NCI-H2029 (cell line): ENCODE data around the gene ABCC1.
"Not testable (repeated sequence)": the region's sequence is repeated elsewhere in the genome, so short reads cannot be mapped to it uniquely, and the experiment has no call there.

Experiments
- DNase-seq: peaks from one replicate; lab custom pipeline; 2025; lab: John Stamatoyannopoulos, UW

ABCC1 gene

GRCh38 chr16:16140537-16140936, 191.1 kb downstream of the ABCC1 start:
- no peak for DNase-seq

GRCh38 chr16:16141141-16141540, 191.7 kb downstream of the ABCC1 start:
- no peak for DNase-seq

GRCh38 chr16:16141784-16142396, 192.5 kb downstream of the ABCC1 start:
- no peak for DNase-seq

- peak; percentile 21 for DNase-seq
These were observed 193.8 kb downstream of the ABCC1 start for GRCh38 chr16:16143038-16143763.

GRCh38 chr16:16143931-16144330, 194.5 kb downstream of the ABCC1 start:
- DNase-seq, result no peak

GRCh38 chr16:16144416-16144815, 195.0 kb downstream of the ABCC1 start:
- no peak for DNase-seq

GRCh38 chr16:16145286-16145685, 195.9 kb downstream of the ABCC1 start:
- no peak for DNase-seq

GRCh38 chr16:16146380-16147315, 197.2 kb downstream of the ABCC1 start:
- DNase-seq, result peak; percentile 46

GRCh38 chr16:16147316-16147999, 198.0 kb downstream of the ABCC1 start:
- DNase-seq, result no peak

- not testable (repeated sequence) for DNase-seq
These were observed 198.7 kb downstream of the ABCC1 start for GRCh38 chr16:16148000-16148599.

- DNase-seq, result no peak
These were observed 199.3 kb downstream of the ABCC1 start for GRCh38 chr16:16148755-16149154.

- DNase-seq, result no peak
These were observed 200.3 kb downstream of the ABCC1 start for GRCh38 chr16:16149710-16150116.

- peak; percentile 73 for DNase-seq
These were observed 200.9 kb downstream of the ABCC1 start for GRCh38 chr16:16150117-16150877.

- DNase-seq, result no peak
These were observed 201.4 kb downstream of the ABCC1 start for GRCh38 chr16:16150878-16151152.

GRCh38 chr16:16151315-16151714, 201.9 kb downstream of the ABCC1 start:
- DNase-seq, result no peak

GRCh38 chr16:16153000-16153399, 203.6 kb downstream of the ABCC1 start:
- DNase-seq, result not testable (repeated sequence)

GRCh38 chr16:16154281-16154951, 205.0 kb downstream of the ABCC1 start:
- DNase-seq, result no peak

- no peak for DNase-seq
These were observed 205.8 kb downstream of the ABCC1 start for GRCh38 chr16:16155234-16155633.

- no peak for DNase-seq
These were observed 207.8 kb downstream of the ABCC1 start for GRCh38 chr16:16157166-16157565.

- no peak for DNase-seq
These were observed 208.8 kb downstream of the ABCC1 start for GRCh38 chr16:16158082-16158658.
